Stimulated activated CD4-positive, alpha-beta T cell treated with anti-CD3 and anti-CD28 coated beads, Interleukin-12 subunit alpha, Interleukin-12 subunit beta, amount 100 ng/mL, for 48 hours (primary cell): Measurements from ENCODE around the gene MVK.

Experiments used
- DNase-seq, 3 donors: peaks; one replicate each; pipeline ENCODE4 v3.0.0-alpha.2; 2020; ENCODE audit warnings: low read depth in 2 of 3, low spot score in 1 of 3

The MVK gene

DNA sequence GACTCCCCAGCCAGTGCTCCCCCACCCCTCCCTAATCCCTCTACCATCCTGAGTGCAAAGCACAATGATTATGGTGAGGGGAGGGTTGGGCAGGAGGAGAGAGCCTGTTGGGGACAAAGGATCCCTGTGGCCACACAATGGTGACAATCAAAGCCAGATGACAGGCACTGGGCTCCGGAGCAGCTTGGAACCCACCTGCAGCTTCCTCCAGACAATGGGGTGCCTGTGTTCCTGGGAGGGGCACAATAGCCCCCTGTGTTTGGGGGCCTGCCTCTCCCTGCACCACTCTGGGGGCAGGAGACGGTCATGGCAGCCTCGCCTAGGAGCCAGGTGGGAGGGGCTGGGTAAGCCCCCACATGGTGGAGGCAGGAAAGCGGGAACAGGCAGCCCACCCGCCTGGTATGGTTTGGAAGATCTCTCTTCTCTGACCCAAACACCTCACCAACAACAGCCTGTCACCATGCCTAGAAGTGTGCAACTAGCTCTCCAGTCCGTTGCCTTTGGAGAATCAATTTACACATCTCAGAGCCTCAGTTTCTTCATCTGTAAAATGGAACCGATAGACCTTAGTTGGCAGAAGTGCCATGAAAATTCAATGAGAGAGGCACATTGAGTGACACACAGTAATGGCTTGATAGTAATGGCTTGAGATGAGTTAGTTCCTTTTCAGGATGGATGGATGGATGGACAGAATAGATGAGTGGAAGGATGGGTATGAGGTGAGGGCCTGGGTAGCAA is 53.0 kb downstream of the MVK start:
- no peak for DNase-seq

DNA sequence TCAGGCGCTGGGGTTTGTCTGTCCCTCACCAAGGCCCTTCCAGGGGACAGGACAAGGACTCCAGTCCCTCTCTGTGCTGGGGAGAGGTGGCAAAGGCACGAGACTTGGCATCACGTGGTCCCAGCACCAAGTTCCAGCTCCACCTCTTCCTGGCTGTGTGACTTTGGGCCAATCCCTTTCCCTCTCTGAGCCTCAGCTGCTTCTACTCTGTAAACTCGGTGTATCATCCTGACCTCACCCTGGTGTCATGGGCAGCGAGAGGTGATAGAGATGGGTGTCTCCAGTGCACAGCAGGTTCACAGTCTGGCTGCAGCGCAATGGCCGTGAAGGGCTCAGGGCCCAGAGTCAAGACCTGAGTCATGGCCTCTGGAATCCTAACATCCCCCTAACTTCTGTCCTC is 54.0 kb downstream of the MVK start:
- no peak for DNase-seq

DNA sequence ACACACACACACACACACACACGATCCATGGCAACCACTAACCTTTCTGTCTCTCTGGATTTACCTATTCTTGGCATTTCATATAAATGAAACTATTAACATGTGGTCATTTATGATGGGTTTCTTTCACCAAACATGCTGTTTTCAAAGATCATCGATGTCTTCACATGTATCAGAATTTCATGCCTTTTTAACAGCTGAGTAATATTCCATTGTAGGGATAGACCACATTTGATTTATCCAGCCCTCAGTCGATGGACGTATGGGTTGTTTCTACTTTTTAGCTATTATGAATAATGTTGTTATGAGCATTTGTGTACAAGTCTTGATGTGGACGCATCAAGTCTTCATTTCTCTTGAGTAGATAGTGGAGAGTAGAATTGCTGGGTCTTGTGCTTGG is 56.5 kb downstream of the MVK start:
- DNase-seq, result no peak

DNA sequence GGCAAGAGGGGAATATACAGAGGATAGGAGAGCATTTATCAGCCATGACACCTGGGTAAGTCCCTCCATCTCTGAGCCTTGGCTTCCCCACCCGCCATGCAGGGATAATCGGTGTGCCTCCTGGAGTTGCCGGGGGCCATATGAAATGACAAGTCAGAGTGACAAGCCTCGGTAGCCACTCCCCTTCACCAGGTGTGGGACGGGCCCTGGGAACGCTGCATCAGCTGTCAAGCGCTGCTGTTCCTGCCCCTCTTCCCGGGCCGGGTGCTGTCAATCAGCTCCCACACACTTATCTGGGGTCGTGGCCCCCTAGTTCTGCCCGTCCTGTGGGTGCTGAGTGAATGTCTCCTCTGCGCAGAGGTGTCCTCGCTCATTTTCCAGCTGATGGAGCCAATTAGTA is 57.2 kb downstream of the MVK start:
- no peak for DNase-seq

DNA sequence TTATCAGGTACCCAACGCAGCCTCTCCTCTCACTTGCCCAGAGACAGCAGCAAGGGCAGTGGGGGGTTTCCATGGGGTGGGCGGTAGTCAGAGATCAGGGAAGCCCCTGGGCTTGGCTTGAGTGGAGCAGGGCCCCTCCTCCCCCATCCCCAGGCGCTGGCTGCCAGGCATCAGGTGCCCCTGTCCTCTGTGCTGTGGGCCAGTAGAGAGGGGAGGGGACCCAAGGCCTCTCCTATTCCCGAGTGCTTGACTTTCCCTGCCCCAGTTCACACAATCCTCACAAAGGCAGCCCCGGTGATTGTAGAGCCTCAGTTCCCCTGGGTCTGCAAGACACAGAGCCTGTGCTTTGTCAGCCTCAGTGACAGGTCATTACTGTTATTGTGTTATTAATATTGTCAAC is 57.7 kb downstream of the MVK start:
- no peak for DNase-seq

DNA sequence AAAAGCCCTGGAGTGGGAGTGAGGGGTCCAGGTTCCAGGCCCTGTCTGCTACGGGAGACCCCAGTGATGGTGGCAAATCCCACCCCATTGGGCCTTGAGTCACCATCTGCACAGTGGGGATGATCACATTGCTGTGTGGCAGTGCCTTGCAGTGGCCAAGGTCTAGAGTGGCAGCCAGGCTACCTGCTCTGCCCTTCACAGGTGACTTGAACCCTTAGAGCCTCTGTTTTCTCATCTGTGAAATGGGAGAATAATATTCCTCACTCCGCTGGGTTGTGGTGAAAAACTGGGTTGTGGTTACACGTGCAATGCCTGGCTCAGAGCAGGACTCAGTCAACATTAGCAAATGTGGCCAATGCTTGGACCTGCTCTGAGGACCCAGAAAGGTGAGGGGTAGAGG is 58.2 kb downstream of the MVK start:
- no peak for DNase-seq

DNA sequence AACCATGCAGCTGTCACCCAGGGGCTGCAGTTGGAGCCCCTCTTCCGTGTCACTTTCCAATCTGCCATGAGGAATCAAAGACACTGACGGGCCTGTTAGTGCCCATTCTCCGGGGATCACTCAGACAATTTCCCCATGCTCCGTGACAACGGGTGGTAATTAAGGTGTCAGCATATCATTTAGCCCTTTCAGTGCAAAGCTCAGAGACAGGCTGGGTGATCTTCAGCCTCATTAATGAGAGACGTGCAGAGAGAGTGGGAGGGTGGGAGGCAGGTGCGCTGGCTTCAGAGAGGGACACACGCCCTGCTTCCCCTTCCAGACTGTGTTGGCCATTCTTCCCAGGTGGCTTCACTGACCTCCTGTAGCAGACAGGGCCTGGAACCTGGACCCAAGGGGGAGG is 58.7 kb downstream of the MVK start:
- DNase-seq, result no peak

DNA sequence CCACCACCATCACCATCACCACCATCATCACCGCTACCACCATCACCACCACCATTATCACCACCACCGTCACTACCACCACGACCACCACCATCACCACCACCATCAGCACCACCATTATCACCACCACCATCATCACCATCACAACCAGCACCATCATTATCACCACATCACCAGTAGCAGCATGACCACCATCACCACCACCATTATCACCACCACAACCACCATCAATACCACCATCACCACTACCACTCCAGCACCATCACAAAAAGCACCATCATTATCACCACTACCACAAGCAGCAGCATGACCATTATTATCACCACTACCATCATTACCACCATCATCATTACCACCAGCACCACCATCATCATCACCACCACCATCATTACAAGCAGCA is 62.1 kb downstream of the MVK start:
- no peak for DNase-seq

DNA sequence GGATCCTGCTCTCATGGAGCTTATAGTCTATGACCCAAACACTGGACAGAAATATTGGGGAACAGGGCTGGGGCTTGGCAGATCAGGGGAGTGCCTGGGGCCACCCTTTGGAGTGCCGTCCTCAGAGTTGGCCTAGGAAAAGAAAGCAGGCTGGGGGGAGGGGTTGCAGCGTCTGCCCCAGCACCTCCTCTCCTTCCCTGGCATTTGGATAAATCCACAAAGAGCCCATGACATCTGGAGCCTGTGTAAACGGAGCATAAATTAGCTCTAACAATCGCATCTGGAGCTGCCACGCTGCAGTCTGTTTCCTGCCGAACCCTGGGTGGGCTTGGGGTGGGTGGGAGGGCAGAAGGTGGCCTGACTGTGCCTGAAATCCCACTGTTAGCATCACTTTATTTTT is 63.8 kb downstream of the MVK start:
- DNase-seq, result no peak

DNA sequence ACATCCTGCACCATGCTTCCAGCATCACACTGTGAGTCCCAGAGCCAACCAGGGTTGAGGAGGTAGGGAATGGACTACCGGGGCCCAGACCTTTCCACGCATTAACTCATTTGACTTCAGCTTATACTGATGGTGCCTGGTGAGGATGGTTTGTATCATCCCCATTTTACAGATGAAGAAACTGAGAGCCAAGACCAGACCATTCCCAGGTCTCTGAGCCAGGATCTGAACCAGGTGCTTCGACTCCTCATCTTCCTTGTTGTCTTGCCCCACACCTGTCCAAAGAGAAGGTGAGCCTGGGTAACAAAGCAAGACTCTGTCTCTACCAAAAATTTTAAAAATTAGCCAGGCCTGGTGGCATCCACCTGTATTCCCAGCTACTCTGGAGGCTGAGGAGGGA is 64.4 kb downstream of the MVK start:
- DNase-seq, result no peak

DNA sequence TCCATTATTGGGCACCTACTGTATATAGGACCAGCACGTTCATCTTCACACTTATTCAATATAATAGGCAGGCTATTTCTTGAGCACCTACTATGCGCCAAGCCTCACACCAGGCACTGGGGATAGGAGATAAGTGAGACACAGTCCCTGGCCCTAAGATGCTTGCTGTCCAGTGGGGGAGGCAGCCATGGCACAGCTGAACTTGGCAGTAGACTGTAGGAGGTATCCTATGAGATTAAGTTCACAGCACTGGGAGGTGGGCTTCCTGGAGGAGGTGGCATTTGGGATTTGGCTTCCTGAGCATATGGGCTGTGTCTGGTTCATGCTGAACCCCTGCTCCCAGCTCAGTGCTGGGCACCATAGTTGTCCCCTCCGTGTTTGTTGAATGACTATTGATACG is 65.1 kb downstream of the MVK start:
- DNase-seq, result no peak

DNA sequence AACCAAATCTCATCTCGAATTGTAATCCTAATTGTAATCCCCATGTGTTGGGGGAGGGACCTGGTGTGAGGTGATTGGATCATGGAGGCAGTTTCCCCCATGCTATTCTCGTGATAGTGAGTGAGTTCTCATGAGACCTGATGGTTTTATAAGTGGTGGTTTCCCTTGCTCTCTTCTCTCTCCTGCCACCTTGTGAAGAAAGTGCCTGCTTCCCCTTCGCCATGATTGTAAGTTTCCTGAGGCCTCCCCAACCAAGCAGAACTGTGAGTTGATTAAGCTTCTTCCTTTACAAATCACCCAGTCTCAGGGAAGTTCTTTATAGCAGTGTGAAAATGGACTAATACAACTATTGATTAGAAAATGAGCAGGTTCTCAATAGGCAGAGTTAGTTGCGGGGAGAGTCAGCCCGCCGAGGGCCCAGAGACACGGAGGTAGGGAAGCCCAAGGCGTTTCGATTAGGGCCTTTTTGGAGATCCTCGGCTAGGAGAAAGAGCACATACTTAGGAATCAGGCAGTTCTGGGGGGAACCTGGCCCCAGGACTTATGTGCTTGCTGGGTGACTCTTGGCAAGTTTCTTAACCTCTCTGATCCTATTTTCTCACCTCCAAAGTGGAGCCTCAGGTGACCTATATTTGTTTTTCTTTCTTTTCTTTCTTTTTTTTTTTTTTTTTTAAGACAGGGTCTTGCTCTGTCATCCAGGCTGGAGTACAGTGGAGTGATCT is 65.7 kb downstream of the MVK start:
- no peak for DNase-seq

DNA sequence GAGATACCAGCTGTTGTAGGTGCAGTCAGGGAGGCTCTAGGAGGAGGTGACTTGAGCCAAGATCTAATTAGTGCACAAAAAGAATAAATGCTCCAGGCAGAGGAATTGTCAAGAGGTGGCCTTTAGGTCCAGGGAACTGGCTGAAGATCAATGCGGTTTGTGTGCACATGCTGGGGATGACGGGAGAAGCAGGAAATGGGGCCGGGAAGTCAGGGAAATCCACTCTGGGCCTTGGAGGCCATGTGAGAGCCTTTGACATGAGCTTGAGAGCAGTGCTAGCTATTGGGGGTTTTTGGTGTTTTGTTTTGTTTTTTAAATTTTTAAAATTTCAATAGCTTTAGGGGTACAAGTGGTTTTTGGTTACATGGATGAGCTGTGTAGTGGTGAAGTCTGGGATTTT is 67.4 kb downstream of the MVK start:
- no peak for DNase-seq

DNA sequence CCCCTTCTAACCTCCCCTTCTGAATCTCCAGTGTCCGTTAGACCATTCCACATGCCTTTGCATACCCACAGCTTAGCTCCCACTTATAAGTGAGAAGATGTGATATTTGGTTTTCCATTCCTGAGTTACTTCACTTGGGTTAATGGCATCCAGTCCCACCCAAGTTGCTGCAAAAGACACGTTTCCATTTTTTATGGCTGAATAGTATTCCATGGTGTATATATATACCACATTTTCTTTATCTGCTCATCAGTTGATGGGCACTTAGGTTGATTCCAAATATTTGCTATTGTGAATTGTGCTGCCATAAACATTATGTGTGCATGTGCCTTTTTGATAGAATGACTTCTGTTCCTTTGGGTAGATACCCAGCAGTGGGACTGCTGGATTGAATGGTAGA is 67.8 kb downstream of the MVK start:
- DNase-seq, result no peak

DNA sequence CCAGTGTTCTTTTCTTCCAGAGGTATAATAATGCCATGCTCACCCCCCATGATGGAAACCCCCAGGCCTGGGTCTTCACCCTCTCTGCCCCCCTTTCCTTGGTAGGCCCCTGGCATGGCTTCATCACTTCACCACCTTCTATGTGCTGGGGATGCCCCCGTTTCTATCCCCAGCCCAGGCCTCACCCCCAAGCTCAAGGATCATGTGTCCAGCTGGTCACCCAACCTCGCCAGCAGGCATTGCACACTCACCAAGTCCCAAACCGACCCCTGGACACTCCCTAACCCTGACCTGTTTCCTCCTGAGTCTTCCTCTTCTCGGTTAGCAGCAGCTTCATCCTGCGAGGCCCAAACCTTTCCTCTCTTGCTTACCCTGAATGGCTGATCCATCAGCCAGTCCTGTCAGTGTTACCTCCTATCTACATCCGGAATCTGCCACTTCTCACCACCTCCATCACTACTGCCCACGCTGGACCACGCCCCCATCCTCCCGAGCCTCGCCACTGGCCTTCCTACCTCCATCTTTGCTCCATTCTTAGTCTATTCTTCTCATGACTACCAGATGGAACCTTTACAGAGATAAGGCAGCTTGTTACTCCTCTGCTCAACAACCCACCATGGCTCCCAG is 69.0 kb downstream of the MVK start:
- no peak for DNase-seq

DNA sequence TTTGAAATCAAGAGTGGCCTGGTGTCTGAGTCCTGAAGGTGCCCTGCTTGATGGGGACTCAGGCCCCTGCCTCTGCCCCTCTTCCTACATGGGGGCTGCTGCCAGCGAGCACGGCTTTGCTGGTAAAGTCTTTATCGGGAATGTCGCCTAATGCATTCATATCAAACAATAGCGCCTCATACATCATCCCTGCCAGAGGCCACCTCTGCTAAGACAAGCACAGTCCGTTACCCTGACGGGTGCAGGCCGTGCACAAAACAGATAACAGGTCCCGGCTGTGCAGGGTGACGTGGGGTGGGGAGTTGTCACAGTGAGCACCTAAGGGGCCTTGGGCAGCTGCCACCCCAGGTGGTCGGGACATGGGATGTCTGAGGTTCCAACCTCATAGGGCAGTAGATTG is 71.6 kb downstream of the MVK start:
- no peak for DNase-seq

DNA sequence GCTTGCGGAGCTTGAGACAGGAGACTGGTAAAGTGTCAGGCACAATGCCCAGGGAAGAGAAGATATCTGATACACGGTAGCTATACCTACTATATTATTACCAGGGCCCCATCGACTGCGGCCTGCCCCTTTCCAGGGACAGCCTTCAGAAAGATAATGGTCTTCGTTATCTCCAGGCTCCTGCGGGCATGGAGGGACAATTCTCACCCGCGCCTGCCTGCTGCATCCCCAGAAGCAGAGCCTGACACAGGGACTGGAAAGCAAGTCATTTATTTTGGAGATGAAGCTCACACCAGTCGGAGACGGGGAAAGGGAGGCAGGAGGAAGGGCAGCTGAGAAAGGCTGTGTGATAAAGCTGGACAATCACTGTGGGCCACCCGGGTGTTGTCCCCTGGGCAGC is 72.1 kb downstream of the MVK start:
- DNase-seq, result no peak
